ENCODE results near the gene PRR12.

GRCh38 chr19:49602806-49603205 lies 11.8 kb downstream of the PRR12 start:
- no peak for TF ChIP-seq CTCF (tag by site-specific recombination; IDR thresholded peaks at IDR 0.05)
- no peak for TF ChIP-seq ZNF600 (tag by site-specific recombination; IDR thresholded peaks at IDR 0.05)

Data from HEK293 (cell line).